WTC11 (cell line): ENCODE measurements around the gene CXCR5. TPM values are rescaled to one million over a fixed set of nuclear protein-coding genes. Genes with fewer than 3 reads are reported as not detected.

Experiments used
- ATAC-seq: fragments of 200-7000 bp; cut with Tn5 transposase; 2 replicates; pipeline ENCODE4 v1.10.0; 2021; ENCODE audit warnings: mild to moderate bottlenecking, moderate library complexity
- CTCF ChIA-PET: fragments of 300-600 bp; sonication (Branson Sonifier 250); formaldehyde crosslinking; loops from one replicate; lab custom pipeline; 2021; ENCODE audit warnings: antibody characterized with exemption; lab: Charles Lee
- POLR2A ChIA-PET: fragments of 350-600 bp; sonication (Branson Sonifier 250); formaldehyde crosslinking; loops from one replicate; lab custom pipeline; 2021; ENCODE audit warnings: antibody characterized with exemption; lab: Charles Lee
- DNase-seq: peaks from one replicate; pipeline ENCODE4 v3.0.0; 2021; ENCODE audit warnings: low spot score
- H3K27ac Mint-ChIP-seq: 2 replicates; pipeline ENCODE4 v1.8.0; 2021; ENCODE audit warnings: mixed read lengths
- H3K27me3 Mint-ChIP-seq: 2 replicates; pipeline ENCODE4 v1.8.0; 2021; ENCODE audit warnings: low read depth, mild to moderate bottlenecking, moderate library complexity, mixed read lengths
- H3K36me3 Mint-ChIP-seq: 2 replicates; pipeline ENCODE4 v1.8.0; 2021; ENCODE audit warnings: mixed read lengths
- H3K4me1 Mint-ChIP-seq: 2 replicates; pipeline ENCODE4 v1.8.0; 2022; ENCODE audit warnings: mixed read lengths
- H3K4me3 Mint-ChIP-seq: 2 replicates; pipeline ENCODE4 v1.8.0; 2021; ENCODE audit warnings: mild to moderate bottlenecking, moderate library complexity, mixed read lengths
- H3K9me3 Mint-ChIP-seq: 2 replicates; pipeline ENCODE4 v1.8.0; 2021; ENCODE audit warnings: mixed read lengths
- AR ChIP-seq: fragments of 250-450 bp; sonication (Bioruptor Pico); IDR thresholded peaks from 2 replicates; pipeline ENCODE4 v1.9.0; 2021; ENCODE audit warnings: mild to moderate bottlenecking
- CDX4 ChIP-seq: fragments of 250-450 bp; sonication (Bioruptor Pico); IDR thresholded peaks from 2 replicates; pipeline ENCODE4 v1.9.0; 2021; ENCODE audit warnings: moderate library complexity, mild to moderate bottlenecking, inconsistent platforms, borderline replicate concordance
- ELF4 ChIP-seq: sonication (generic); formaldehyde crosslinking; IDR thresholded peaks from 2 replicates; pipeline ENCODE4 v1.8.1; 2022; ENCODE audit warnings: low read depth, mild to moderate bottlenecking, moderate library complexity, missing genetic modification reagents
- ERG ChIP-seq: fragments of 250-450 bp; sonication (Bioruptor Pico); IDR thresholded peaks from 2 replicates; pipeline ENCODE4 v1.8.0; 2021; ENCODE audit warnings: mild to moderate bottlenecking
- FOXP1 ChIP-seq: sonication (generic); formaldehyde crosslinking; IDR thresholded peaks from 2 replicates; pipeline ENCODE4 v1.8.0; 2022; ENCODE audit warnings: missing genetic modification reagents, mild to moderate bottlenecking, moderate library complexity, borderline replicate concordance
- GABPB1 ChIP-seq: sonication (generic); formaldehyde crosslinking; IDR thresholded peaks from 2 replicates; pipeline ENCODE4 v1.8.1; 2023; ENCODE audit warnings: mild to moderate bottlenecking, missing genetic modification reagents
- HMGA2 ChIP-seq: fragments of 250-450 bp; sonication (Bioruptor Pico); IDR thresholded peaks from 2 replicates; pipeline ENCODE4 v1.4.0; 2021; ENCODE audit warnings: mild to moderate bottlenecking, moderate library complexity
- JAZF1 ChIP-seq: fragments of 250-450 bp; sonication (Bioruptor Pico); IDR thresholded peaks from 2 replicates; pipeline ENCODE4 v1.9.0; 2021; ENCODE audit warnings: moderate library complexity, mild to moderate bottlenecking, inconsistent platforms
- MAX ChIP-seq: sonication (generic); formaldehyde crosslinking; IDR thresholded peaks from 2 replicates; pipeline ENCODE4 v1.8.0; 2022; ENCODE audit warnings: mild to moderate bottlenecking, missing genetic modification reagents
- PRRX2 ChIP-seq: fragments of 250-450 bp; sonication (Bioruptor Pico); IDR thresholded peaks from 2 replicates; pipeline ENCODE4 v1.8.0; 2021; ENCODE audit warnings: mild to moderate bottlenecking
- RORB ChIP-seq: fragments of 250-450 bp; sonication (Bioruptor Pico); IDR thresholded peaks from 2 replicates; pipeline ENCODE4 v1.9.0; 2021; ENCODE audit warnings: mild to moderate bottlenecking
- SMAD3 ChIP-seq: sonication (generic); formaldehyde crosslinking; IDR thresholded peaks from 2 replicates; pipeline ENCODE4 v1.8.0; 2022; ENCODE audit warnings: missing genetic modification reagents, mild to moderate bottlenecking, borderline replicate concordance
- TCF7 ChIP-seq: sonication (generic); formaldehyde crosslinking; IDR thresholded peaks from 2 replicates; pipeline ENCODE4 v1.8.0; 2022; ENCODE audit warnings: mild to moderate bottlenecking, low read depth, missing genetic modification reagents, moderate library complexity
- TEAD1 ChIP-seq: sonication (generic); formaldehyde crosslinking; IDR thresholded peaks from 2 replicates; pipeline ENCODE4 v1.8.0; 2022; ENCODE audit warnings: mild to moderate bottlenecking, missing genetic modification reagents
- USF2 ChIP-seq: sonication (generic); formaldehyde crosslinking; IDR thresholded peaks from 2 replicates; pipeline ENCODE4 v1.8.1; 2023; ENCODE audit warnings: mild to moderate bottlenecking, missing genetic modification reagents, moderate library complexity
- ZBTB43 ChIP-seq: sonication (generic); formaldehyde crosslinking; IDR thresholded peaks from 2 replicates; pipeline ENCODE4 v1.8.1; 2023; ENCODE audit warnings: mild to moderate bottlenecking, missing genetic modification reagents
- ZNF263 ChIP-seq: sonication (generic); formaldehyde crosslinking; IDR thresholded peaks from 2 replicates; pipeline ENCODE4 v1.8.1; 2022; ENCODE audit warnings: low read depth, mild to moderate bottlenecking, moderate library complexity, missing genetic modification reagents
- ZNF281 ChIP-seq: sonication (generic); formaldehyde crosslinking; IDR thresholded peaks from 2 replicates; pipeline ENCODE4 v1.8.0; 2023; ENCODE audit warnings: mild to moderate bottlenecking, missing genetic modification reagents
- ZNF416 ChIP-seq: fragments of 250-450 bp; sonication (Bioruptor Pico); IDR thresholded peaks from 2 replicates; pipeline ENCODE4 v1.9.0; 2021; ENCODE audit warnings: mild to moderate bottlenecking, inconsistent platforms
- ZNF671 ChIP-seq: fragments of 250-450 bp; sonication (Bioruptor Pico); IDR thresholded peaks from 2 replicates; pipeline ENCODE4 v1.8.0; 2021; ENCODE audit warnings: mild to moderate bottlenecking
- total RNA-seq: library from RNA; stranded (reverse); gene quantifications from 3 replicates; pipeline ENCODE4 v1.2.3, GENCODE V29; 2021

Gene CXCR5
- total RNA-seq, 1 experiment from 2014 or later = 0.07 TPM

- Mint-ChIP-seq H3K27ac (no peak overlapping the region), H3K9me3 (no peaks in the 10 kb centered on the region), H3K36me3 (peaks cover 2% of the 10 kb centered on the region), H3K4me3 (no peak overlapping the region), H3K4me1 (peaks cover 37% of the 10 kb centered on the region), H3K27me3 (peaks cover 9% of the 10 kb centered on the region)
- ATAC-seq = no peak
- ChIA-PET CTCF (no interaction called here), POLR2A (no interaction called here)
- TF ChIP-seq MAX (no peak), RORB (CRISPR knock-in tag) (no peak), ZNF281 (CRISPR knock-in tag) (no peak), AR (CRISPR knock-in tag) (no peak), FOXP1 (CRISPR knock-in tag) (no peak), HMGA2 (CRISPR knock-in tag) (no peak), PRRX2 (CRISPR knock-in tag) (no peak), ELF4 (CRISPR knock-in tag) (no peak), ZNF416 (CRISPR knock-in tag) (no peak), TCF7 (CRISPR knock-in tag) (no peak), JAZF1 (CRISPR knock-in tag) (no peak), ZBTB43 (CRISPR knock-in tag) (no peak), CDX4 (no peak), TEAD1 (CRISPR knock-in tag) (no peak), ERG (no peak), GABPB1 (CRISPR knock-in tag) (no peak), ZNF263 (no peak), USF2 (CRISPR knock-in tag) (no peak), ZNF671 (CRISPR knock-in tag) (no peak), SMAD3 (CRISPR knock-in tag) (no peak)
- no peak for DNase-seq
Measured at GRCh38 chr11:118893662-118894061, 10.0 kb downstream of the CXCR5 start.
